GM12878 (cell line): ENCODE results near the gene HDAC7. TPM values are rescaled to one million over a fixed set of nuclear protein-coding genes. Genes with fewer than 3 reads are reported as not detected.

Experiments used
- ATAC-seq: fragments of 200-7000 bp; cut with Tn5 transposase; 3 replicates; pipeline ENCODE4 v1.9.1; 2020; ENCODE audit warnings: mild to moderate bottlenecking, moderate library complexity
- BruUV-seq: library from RNA; stranded (reverse); fragments of 400-500 nt; replicated peaks from 2 replicates; lab custom pipeline; 2021; lab: Mats Ljungman, UMichigan
- CTCF ChIA-PET: fragments of 300-600 bp; sonication (Branson Sonifier 250); formaldehyde crosslinking; extraction: SDS; loops from one replicate; lab custom pipeline; 2021; ENCODE audit warnings: inconsistent platforms; lab: Yijun Ruan, JAX
- POLR2A ChIA-PET: fragments of 350-600 bp; formaldehyde crosslinking; extraction: SDS; loops from one replicate; lab custom pipeline; 2021; ENCODE audit warnings: inconsistent platforms; lab: Charles Lee
- RAD21 ChIA-PET: fragments of 300-600 bp; sonication (Branson Sonifier 250); formaldehyde crosslinking; loops from one replicate; lab custom pipeline; 2023; ENCODE audit warnings: antibody characterized with exemption; ENCODE audit not compliant: unreplicated experiment; lab: Charles Lee
- SMC1A ChIA-PET: fragments of 300-600 bp; sonication (Branson Sonifier 250); formaldehyde crosslinking; loops from one replicate; lab custom pipeline; 2023; ENCODE audit not compliant: unreplicated experiment, uncharacterized antibody; lab: Charles Lee
- DNase-seq: peaks from one replicate; pipeline ENCODE4 v3.0.0-alpha.2; 2011; ENCODE audit warnings: low read depth, low spot score
- FAIRE-seq: peaks from 3 replicates; lab custom pipeline; 2011; peaks lifted over from hg19 to GRCh38; lab: Jason Lieb, UNC
- H2AFZ ChIP-seq: 2 replicates; pipeline ENCODE4 v1.6.0; 2011; ENCODE audit warnings: low read depth, low read length, control low read depth; ENCODE audit not compliant: control insufficient read depth
- H3K27ac ChIP-seq: 2 replicates; pipeline ENCODE4 v1.5.1; 2011; ENCODE audit warnings: control low read depth; ENCODE audit not compliant: control insufficient read depth, insufficient read depth
- H3K27me3 ChIP-seq, 2 experiments: replicated peaks in 1 of 2; 2 replicates each; pipeline versions ENCODE4 v1.6.0 to v1.6.1; 2011; ENCODE audit warnings: low read length in 1 of 2; ENCODE audit not compliant: control insufficient read depth in 2 of 2, insufficient read depth in 2 of 2
- H3K36me3 ChIP-seq, 2 experiments: 2 replicates each; pipeline ENCODE4 v1.5.1; 2011; ENCODE audit warnings: low read length in 1 of 2; ENCODE audit not compliant: control insufficient read depth in 2 of 2, insufficient read depth in 2 of 2
- H3K4me1 ChIP-seq: 2 replicates; pipeline ENCODE4 v1.6.1; 2011; ENCODE audit warnings: mild to moderate bottlenecking, low read length, moderate library complexity, mixed read lengths; ENCODE audit not compliant: control insufficient read depth, insufficient read depth
- H3K4me2 ChIP-seq: 2 replicates; pipeline ENCODE4 v1.6.0; 2011; ENCODE audit warnings: control low read depth; ENCODE audit not compliant: control insufficient read depth, insufficient read depth
- H3K4me3 ChIP-seq: fragments of 200-600 bp; sonication (generic); 2 replicates; pipeline ENCODE4 v1.5.1; 2016
- H3K79me2 ChIP-seq: 2 replicates; pipeline ENCODE4 v1.6.0; 2011; ENCODE audit warnings: low read length; ENCODE audit not compliant: control insufficient read depth, insufficient read depth
- H3K9ac ChIP-seq: 2 replicates; pipeline ENCODE4 v1.8.0; 2011; ENCODE audit warnings: low read length, control low read depth, mixed read lengths; ENCODE audit not compliant: control insufficient read depth, insufficient read depth
- H3K9me3 ChIP-seq: replicated peaks from 3 replicates; pipeline ENCODE4 v1.5.1; 2011; ENCODE audit warnings: mild to moderate bottlenecking, low read length; ENCODE audit not compliant: control insufficient read depth, insufficient read depth
- H4K20me1 ChIP-seq: 2 replicates; pipeline ENCODE4 v1.6.0; 2011; ENCODE audit not compliant: control insufficient read depth, insufficient read depth
- CEBPZ ChIP-seq: fragments of 150-350 bp; IDR thresholded peaks from 2 replicates; pipeline ENCODE4 v1.6.1; 2016; ENCODE audit warnings: low read depth, low read length
- EED ChIP-seq: sonication (generic); IDR thresholded peaks from 2 replicates; pipeline ENCODE4 v1.6.1; 2016; ENCODE audit warnings: antibody characterized with exemption, low read depth
- HDGF ChIP-seq: fragments of 450-650 bp; IDR thresholded peaks from 2 replicates; pipeline ENCODE4 v1.6.1; 2016; ENCODE audit warnings: antibody characterized with exemption
- IKZF1 ChIP-seq: fragments of 450-650 bp; conservative IDR thresholded peaks from 2 replicates; pipeline ENCODE4 v1.6.1; 2017; ENCODE audit warnings: antibody characterized with exemption, mild to moderate bottlenecking
- IKZF2 ChIP-seq, 2 experiments: fragments of 450-650 bp; IDR thresholded peaks; 2 replicates each; pipeline ENCODE4 v1.6.1; 2017; ENCODE audit warnings: mild to moderate bottlenecking in 2 of 2, moderate library complexity in 2 of 2
- LARP7 ChIP-seq: fragments of 450-650 bp; IDR thresholded peaks from 2 replicates; pipeline ENCODE4 v1.6.1; 2017; ENCODE audit warnings: mild to moderate bottlenecking
- NFIC ChIP-seq: IDR thresholded peaks from 2 replicates; pipeline ENCODE4 v1.6.1; 2012; ENCODE audit warnings: low read depth, mild to moderate bottlenecking, inconsistent platforms, low read length, moderate library complexity
- NR2C1 ChIP-seq: fragments of 450-650 bp; IDR thresholded peaks from 2 replicates; pipeline ENCODE4 v1.6.1; 2017; ENCODE audit warnings: antibody characterized with exemption, mild to moderate bottlenecking, moderate library complexity
- NR2F1 ChIP-seq: fragments of 450-650 bp; conservative IDR thresholded peaks from 2 replicates; pipeline ENCODE4 v1.6.1; 2017; ENCODE audit warnings: mild to moderate bottlenecking
- POLR2A ChIP-seq: IDR thresholded peaks from 2 replicates; pipeline ENCODE4 v1.6.1; 2011; ENCODE audit warnings: low read depth, mild to moderate bottlenecking, low read length
- RELB ChIP-seq: fragments of 450-650 bp; IDR thresholded peaks from 2 replicates; pipeline ENCODE4 v1.6.1; 2017; ENCODE audit warnings: low read depth, mild to moderate bottlenecking, moderate library complexity
- RFX5 ChIP-seq: IDR thresholded peaks from 2 replicates; pipeline ENCODE4 v1.6.1; 2011; ENCODE audit warnings: low read depth, low read length, improper control_type of control experiment
- SMAD5 ChIP-seq: IDR thresholded peaks from 2 replicates; pipeline ENCODE4 v1.6.1; 2016; ENCODE audit warnings: antibody characterized with exemption, low read depth
- SPI1 ChIP-seq: IDR thresholded peaks from 2 replicates; pipeline ENCODE4 v1.6.1; 2011; ENCODE audit warnings: low read depth, mild to moderate bottlenecking, low read length, moderate library complexity, borderline replicate concordance; ENCODE audit not compliant: insufficient read depth
- SRF ChIP-seq, 2 experiments: IDR thresholded peaks; 2 replicates each; pipeline ENCODE4 v1.6.1; 2011; ENCODE audit warnings: low read depth in 2 of 2, low read length in 2 of 2, mild to moderate bottlenecking in 1 of 2, moderate library complexity in 1 of 2
- SUPT20H ChIP-seq: IDR thresholded peaks from 2 replicates; pipeline ENCODE4 v1.6.1; 2011; ENCODE audit warnings: low read depth, mild to moderate bottlenecking, low read length, moderate library complexity, borderline replicate concordance; ENCODE audit not compliant: control insufficient read depth
- WRNIP1 ChIP-seq: IDR thresholded peaks from 2 replicates; pipeline ENCODE4 v1.6.1; 2011; ENCODE audit warnings: low read depth, low read length, improper control_type of control experiment, borderline replicate concordance
- YY1 ChIP-seq: IDR thresholded peaks from 2 replicates; pipeline ENCODE4 v1.6.1; 2011; ENCODE audit warnings: low read depth, mild to moderate bottlenecking, low read length
- WGBS: methylation state at CpG from one replicate; pipeline ENCODE4 v1.1.6; 2016; ENCODE audit warnings: low lambda C conversion rate; ENCODE audit not compliant: insufficient replicate concordance, insufficient coverage; ENCODE audit errors: missing lambda C conversion rate; 5-methylcytosine and 5-hydroxymethylcytosine counted together
- in situ Hi-C: fragments of 300-500 bp; cut with MboI; formaldehyde crosslinking; loops from 9 replicates; pipeline ENCODE4 v1.14.3; 2018; ENCODE audit warnings: mixed read lengths
- intact Hi-C: fragments of 100-400 bp; cut with micrococcal nuclease; formaldehyde crosslinking; loops from one replicate; pipeline ENCODE4 v1.14.2; 2022; ENCODE audit not compliant: unreplicated experiment
- polyA plus RNA-seq, 11 experiments: library from polyadenylated mRNA; depleted of rRNA in 4 of 11; unstranded in 6 of 11; stranded (reverse) in 5 of 11; fragments of >200 nt; fragmentation: Nextera tagmentation in 4 of 11; fragmentation: Illumina TruSeq in 1 of 11; extraction: Ambion mirVana in 4 of 11; extraction: Trizol in 1 of 11; gene quantifications; 1 replicate in 1 of 11; 2 replicates in 10 of 11; pipeline versions ENCODE4 v1.2.1 to v1.2.3, GENCODE V29; 2011 to 2016; ENCODE audit warnings: inconsistent platforms in 2 of 11, missing spikeins in 2 of 11, low read depth in 1 of 11
- total RNA-seq, 4 experiments: library from RNA; depleted of rRNA in 3 of 4; stranded (reverse); fragments of >200 nt in 3 of 4; fragmentation: Illumina TruSeq in 1 of 4; extraction: Trizol in 1 of 4; gene quantifications; 2 replicates each; pipeline versions ENCODE4 v1.2.1 to v1.2.3, GENCODE V29; 2013 to 2021

Gene HDAC7
- total and polyA plus RNA-seq, 10 of the 15 experiments (the other 5 are each of a cell fraction or from before 2014, with no cell fraction given) = 0.47 to 18.3 (median 5.4) TPM

DNA sequence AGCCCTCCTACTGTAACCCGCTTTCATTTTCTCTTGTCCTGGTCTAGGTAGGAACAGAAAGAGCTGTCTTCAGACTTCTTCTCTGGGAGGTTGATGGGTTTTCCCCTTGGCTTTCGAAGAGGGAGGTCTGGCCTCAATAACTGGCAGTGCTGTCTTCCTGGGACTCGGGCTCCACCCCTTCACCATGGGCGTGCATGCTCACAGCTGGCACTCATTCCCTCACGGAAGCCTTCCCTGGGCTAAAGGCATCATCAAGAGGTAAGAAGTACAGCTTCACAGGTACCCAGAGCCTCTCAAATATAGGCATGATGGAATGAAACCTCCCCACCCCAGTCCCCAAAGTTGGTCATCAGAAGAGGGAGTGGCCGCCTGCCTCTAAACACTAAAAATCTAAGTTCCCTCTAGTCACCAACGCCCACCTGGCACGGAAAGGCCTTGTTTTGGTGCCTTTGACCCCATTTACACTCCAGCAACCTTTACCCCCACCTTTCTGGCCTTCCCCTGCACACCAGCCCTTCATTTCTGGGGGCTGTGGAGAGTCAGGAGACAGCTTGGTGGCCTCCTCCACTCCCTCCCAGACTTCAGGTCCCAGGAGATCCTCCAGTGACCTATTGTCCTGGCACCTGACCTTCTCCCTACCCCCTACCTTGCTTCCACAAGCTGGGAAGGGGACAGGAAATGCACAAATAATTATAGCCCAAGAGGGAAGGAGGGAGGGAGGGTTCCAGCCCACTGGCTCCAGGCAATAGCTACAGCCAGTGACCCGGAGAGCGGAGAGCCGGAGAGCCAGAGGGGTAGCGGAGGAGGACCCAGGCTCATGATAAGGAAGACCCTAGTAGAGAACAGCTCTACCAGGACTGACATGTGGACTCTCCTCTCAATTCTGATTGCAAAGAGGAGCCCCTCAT is 63.8 kb downstream of the HDAC7 start:
- intact Hi-C loops = loop anchor here (1.0 kb wide), 1 partner anchor 14 kb away; no protein-coding TSS in a partner anchor
- BruUV-seq = no TSS peak
- ATAC-seq = peak; percentile 80
- 0 out of 2 replicates have a peak, but pooled peaks have one; percentile 23 for TF ChIP-seq EED
- peak; percentile 58; the same call in 1 of the 2 replicates for TF ChIP-seq IKZF1
- TF ChIP-seq CEBPZ = no peak
- TF ChIP-seq NR2C1 = peak; percentile 27; the same call in 1 of the 2 replicates
- TF ChIP-seq YY1 = 0 out of 2 replicates have a peak, but pooled peaks have one; percentile 16
- peak; percentile 52; the same call in 1 of the 2 replicates for TF ChIP-seq RELB
- TF ChIP-seq LARP7 = no peak
- TF ChIP-seq SUPT20H = no peak
- TF ChIP-seq WRNIP1 = no peak
- 0 out of 2 replicates have a peak, but pooled peaks have one; percentile 24 for TF ChIP-seq NFIC
- TF ChIP-seq IKZF2 (IDR thresholded peaks at IDR 0.05) = peak in 1 of 2 experiments; percentile 32; a peak in 2 of 4 replicates
- TF ChIP-seq RFX5 = no peak
- 0 out of 2 replicates have a peak, but pooled peaks have one; percentile 38 for TF ChIP-seq POLR2A
- peak; percentile 29; the same call in 1 of the 2 replicates for TF ChIP-seq HDGF
- TF ChIP-seq SRF (IDR thresholded peaks at IDR 0.05; ENCODE audit: low read depth in 2 of 2, low read length in 2 of 2) = no peak
- TF ChIP-seq NR2F1 = peak; percentile 58
- peak; percentile 16; the same call in 1 of the 2 replicates for TF ChIP-seq SPI1
- no peak for TF ChIP-seq SMAD5

More for the DNA sequence above, 63.8 kb downstream of the HDAC7 start:
- Histone ChIP-seq H3K9me3 (no peaks in the 10 kb centered on the region), H3K4me1 (peaks cover 46% of the 10 kb centered on the region), H3K27me3 (no peaks in the 10 kb centered on the region), H3K79me2 (no peaks in the 10 kb centered on the region), H2AFZ (peak overlapping the region; percentile 75), H3K4me3 (peak overlapping the region; percentile 50), H4K20me1 (no peaks in the 10 kb centered on the region), H3K4me2 (peak overlapping the region; percentile 82), H3K27ac (peak overlapping the region; percentile 76), H3K36me3 (no peaks in the 10 kb centered on the region), H3K9ac (peak overlapping the region; percentile 32; the same call in 1 of the 2 replicates)
- SMC1A ChIA-PET = interaction anchor here (0.7 to 12.2 kb wide), 15 partner anchors 8 to 105 kb away, joined by 3 to 277 read pairs (median 4); partner anchors contain the start of gene RPAP3
- peak; percentile 75 for DNase-seq
- in situ Hi-C loops = no loop called here
- RAD21 ChIA-PET = interaction anchor here (0.8 to 12.6 kb wide), 17 partner anchors 13 to 129 kb away, joined by 3 to 237 read pairs (median 4); partner anchors contain the start of genes ENDOU, RPAP3 and SLC48A1
- POLR2A ChIA-PET = interaction anchor here (0.7 to 2.4 kb wide), 15 partner anchors 9 to 540 kb away, joined by 3 to 14 read pairs (median 4); partner anchors contain the start of gene RPAP3
- CTCF ChIA-PET = interaction anchor here (1.0 to 14.5 kb wide), 10 partner anchors 12 to 433 kb away, joined by 3 to 507 read pairs (median 20); partner anchors contain the start of genes RPAP3 and SLC48A1
- 34% methylated on average over 12 of the region's 12 CpGs for WGBS
- peak; percentile 97 for FAIRE-seq
